OCI-LY7 (cell line): Measurements from ENCODE around the gene CYFIP1. TPM values are rescaled to one million over a fixed set of nuclear protein-coding genes. Genes with fewer than 3 reads are reported as not detected.

Source experiments
- BruUV-seq: library from RNA; stranded (reverse); fragments of 400-500 nt; replicated peaks from 2 replicates; lab custom pipeline; 2021; lab: Mats Ljungman, UMichigan
- CTCF ChIA-PET: fragments of 300-600 bp; sonication (Branson Sonifier 250); formaldehyde crosslinking; loops from one replicate; lab custom pipeline; 2022; ENCODE audit warnings: antibody characterized with exemption; ENCODE audit not compliant: unreplicated experiment; lab: Charles Lee
- POLR2A ChIA-PET: fragments of 300-600 bp; sonication (Branson Sonifier 250); formaldehyde crosslinking; loops from one replicate; lab custom pipeline; 2022; ENCODE audit warnings: antibody characterized with exemption; lab: Charles Lee
- DNase-seq: peaks from one replicate; pipeline ENCODE4 v3.0.0-alpha.2; 2015; ENCODE audit warnings: low spot score
- H2AFZ ChIP-seq: fragments of 200-600 bp; sonication (generic), shearing (Covaris generic); 2 replicates; pipeline ENCODE4 v1.6.1; 2014; ENCODE audit warnings: mild to moderate bottlenecking, antibody characterized with exemption, low read length, moderate library complexity
- H3K27ac ChIP-seq: fragments of 200-600 bp; sonication (generic); 2 replicates; pipeline ENCODE4 v1.5.1; 2014; ENCODE audit warnings: mixed run types, low read depth, mild to moderate bottlenecking, moderate library complexity, low read length, inconsistent platforms; ENCODE audit not compliant: poor library complexity, severe bottlenecking
- H3K36me3 ChIP-seq: fragments of 200-600 bp; sonication (generic); 2 replicates; pipeline ENCODE4 v1.6.1; 2014; ENCODE audit warnings: mild to moderate bottlenecking, antibody characterized with exemption, low read length, moderate library complexity, mixed read lengths; ENCODE audit not compliant: insufficient read depth
- H3K4me1 ChIP-seq: fragments of 200-600 bp; sonication (generic); 2 replicates; pipeline ENCODE4 v1.5.1; 2014; ENCODE audit warnings: mild to moderate bottlenecking, low read length; ENCODE audit not compliant: insufficient read depth, poor library complexity, severe bottlenecking
- H3K4me2 ChIP-seq: fragments of 200-600 bp; sonication (generic); 2 replicates; pipeline ENCODE4 v1.6.1; 2014; ENCODE audit warnings: mild to moderate bottlenecking, low read length
- H3K4me3 ChIP-seq: fragments of 200-600 bp; sonication (generic); 2 replicates; pipeline ENCODE4 v1.5.1; 2014; ENCODE audit warnings: mild to moderate bottlenecking, low read depth, low read length; ENCODE audit not compliant: poor library complexity, severe bottlenecking
- H3K79me2 ChIP-seq: fragments of 200-600 bp; sonication (generic); 2 replicates; pipeline ENCODE4 v1.6.1; 2016; ENCODE audit warnings: low read depth, mild to moderate bottlenecking, low read length, moderate library complexity, mixed read lengths; ENCODE audit not compliant: insufficient read depth
- H3K9me2 ChIP-seq: fragments of 200-600 bp; sonication (generic); 2 replicates; pipeline ENCODE4 v1.6.1; 2016; ENCODE audit warnings: mild to moderate bottlenecking, low read length, mixed read lengths; ENCODE audit not compliant: insufficient read depth
- H3K9me3 ChIP-seq: fragments of 200-600 bp; sonication (generic); 2 replicates; pipeline ENCODE4 v1.6.1; 2014; ENCODE audit warnings: mild to moderate bottlenecking, mixed run types, low read length, mixed read lengths
- H4K20me1 ChIP-seq: fragments of 200-600 bp; sonication (generic); 2 replicates; pipeline ENCODE4 v1.6.1; 2014; ENCODE audit warnings: mild to moderate bottlenecking, antibody characterized with exemption, low read length, moderate library complexity, mixed read lengths; ENCODE audit not compliant: insufficient read depth
- EZH2phosphoT487 ChIP-seq: fragments of 200-600 bp; sonication (generic); IDR thresholded peaks from 2 replicates; pipeline ENCODE4 v1.6.1; 2018; ENCODE audit warnings: low read depth, borderline replicate concordance, mild to moderate bottlenecking, mixed run types, antibody characterized with exemption, low read length, moderate library complexity, mixed read lengths
- intact Hi-C: fragments of 100-400 bp; cut with micrococcal nuclease; formaldehyde crosslinking; loops from one replicate; pipeline ENCODE4 v1.10.0; 2022; ENCODE audit not compliant: unreplicated experiment
- total RNA-seq, 2 experiments: library from RNA; depleted of rRNA in 1 of 2; stranded (reverse); fragments of >200 nt in 1 of 2; shearing (Covaris generic) in 1 of 2; gene quantifications; 2 replicates each; pipeline ENCODE4 v1.2.3, GENCODE V29; 2014 to 2022
- TF ChIP-seq, protein P1 (sequence below): fragments of 200-600 bp; sonication (generic); conservative IDR thresholded peaks from 2 replicates; pipeline ENCODE4 v1.5.1; 2014; ENCODE audit warnings: mild to moderate bottlenecking, antibody characterized with exemption, low read length, moderate library complexity, mixed read lengths

The CYFIP1 gene
- total RNA-seq, 2 experiments from 2014 or later: 0.98 to 1.3 TPM

DNA sequence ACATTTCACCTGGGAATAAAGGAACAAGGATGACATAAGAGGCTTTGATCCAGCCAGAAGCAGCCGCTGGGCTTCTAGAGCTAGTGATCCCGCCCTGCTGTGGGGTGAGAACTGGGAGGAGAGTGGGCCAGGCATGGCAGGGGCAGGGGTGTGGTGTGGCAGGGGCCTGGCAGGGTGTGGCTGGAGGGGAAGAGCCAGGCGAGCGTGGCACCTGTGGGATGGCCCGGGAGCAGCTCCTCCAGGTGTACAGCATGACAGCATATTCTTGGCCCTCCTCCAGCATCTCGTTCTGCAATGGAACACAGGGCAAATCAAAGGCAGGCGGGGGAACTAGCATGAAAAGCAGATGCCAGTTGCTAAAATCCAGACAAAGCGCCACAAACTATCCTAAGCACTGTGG, 35.5 kb downstream of the CYFIP1 start:
- Histone ChIP-seq H2AFZ (no peak overlapping the region), H3K4me2 (no peak overlapping the region), H3K4me1 (no peaks in the 10 kb centered on the region), H3K9me3 (no peaks in the 10 kb centered on the region), H3K27ac (no peak overlapping the region), H3K9me2 (no peaks in the 10 kb centered on the region), H3K4me3 (no peak overlapping the region), H4K20me1 (no peaks in the 10 kb centered on the region), H3K79me2 (no peaks in the 10 kb centered on the region), H3K36me3 (no peaks in the 10 kb centered on the region)
- intact Hi-C loops: loop anchor here (5.0 kb wide), 1 partner anchor 53 kb away; no protein-coding TSS in a partner anchor
- DNase-seq: no peak
- CTCF ChIA-PET: no interaction called here
- POLR2A ChIA-PET: no interaction called here
- TF ChIP-seq, protein P1, sequence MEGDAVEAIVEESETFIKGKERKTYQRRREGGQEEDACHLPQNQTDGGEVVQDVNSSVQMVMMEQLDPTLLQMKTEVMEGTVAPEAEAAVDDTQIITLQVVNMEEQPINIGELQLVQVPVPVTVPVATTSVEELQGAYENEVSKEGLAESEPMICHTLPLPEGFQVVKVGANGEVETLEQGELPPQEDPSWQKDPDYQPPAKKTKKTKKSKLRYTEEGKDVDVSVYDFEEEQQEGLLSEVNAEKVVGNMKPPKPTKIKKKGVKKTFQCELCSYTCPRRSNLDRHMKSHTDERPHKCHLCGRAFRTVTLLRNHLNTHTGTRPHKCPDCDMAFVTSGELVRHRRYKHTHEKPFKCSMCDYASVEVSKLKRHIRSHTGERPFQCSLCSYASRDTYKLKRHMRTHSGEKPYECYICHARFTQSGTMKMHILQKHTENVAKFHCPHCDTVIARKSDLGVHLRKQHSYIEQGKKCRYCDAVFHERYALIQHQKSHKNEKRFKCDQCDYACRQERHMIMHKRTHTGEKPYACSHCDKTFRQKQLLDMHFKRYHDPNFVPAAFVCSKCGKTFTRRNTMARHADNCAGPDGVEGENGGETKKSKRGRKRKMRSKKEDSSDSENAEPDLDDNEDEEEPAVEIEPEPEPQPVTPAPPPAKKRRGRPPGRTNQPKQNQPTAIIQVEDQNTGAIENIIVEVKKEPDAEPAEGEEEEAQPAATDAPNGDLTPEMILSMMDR: no peak
- no peak for TF ChIP-seq EZH2phosphoT487
- no TSS peak for BruUV-seq

DNA sequence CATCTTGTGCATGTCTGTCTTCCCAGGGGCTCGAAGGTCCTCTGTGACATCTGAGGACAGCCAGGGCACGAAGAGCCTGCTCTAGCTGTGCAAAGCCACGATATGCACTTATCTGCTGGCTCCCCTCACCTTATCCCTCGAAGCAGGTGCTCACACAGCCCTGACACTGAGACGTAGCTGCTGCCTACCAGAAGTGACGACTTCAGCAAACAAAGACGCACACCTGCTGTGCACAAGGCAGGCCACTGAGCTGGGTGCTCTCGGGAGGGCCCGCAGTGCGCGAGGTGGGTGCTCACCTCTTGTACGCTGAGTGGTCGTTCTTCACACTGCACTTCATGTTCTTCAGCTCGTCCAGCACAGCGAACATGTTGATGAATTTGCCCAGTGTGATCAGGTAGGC, 37.3 kb downstream of the CYFIP1 start:
- Histone ChIP-seq H3K4me1 (peaks cover 12% of the 10 kb centered on the region), H3K36me3 (no peaks in the 10 kb centered on the region), H2AFZ (no peak overlapping the region), H3K9me3 (no peaks in the 10 kb centered on the region), H3K4me2 (no peak overlapping the region), H4K20me1 (no peaks in the 10 kb centered on the region), H3K79me2 (no peaks in the 10 kb centered on the region), H3K9me2 (no peaks in the 10 kb centered on the region), H3K4me3 (no peak overlapping the region), H3K27ac (no peak overlapping the region)
- intact Hi-C loops: loop anchor here (5.0 kb wide), 1 partner anchor 54 kb away; no protein-coding TSS in a partner anchor
- CTCF ChIA-PET: no interaction called here
- POLR2A ChIA-PET: interaction anchor here (0.5 kb wide), 1 partner anchor 9 kb away, joined by 3 read pairs; no protein-coding TSS in a partner anchor
- no TSS peak for BruUV-seq
- DNase-seq: no peak
- TF ChIP-seq, protein P1: no peak
- no peak for TF ChIP-seq EZH2phosphoT487

DNA sequence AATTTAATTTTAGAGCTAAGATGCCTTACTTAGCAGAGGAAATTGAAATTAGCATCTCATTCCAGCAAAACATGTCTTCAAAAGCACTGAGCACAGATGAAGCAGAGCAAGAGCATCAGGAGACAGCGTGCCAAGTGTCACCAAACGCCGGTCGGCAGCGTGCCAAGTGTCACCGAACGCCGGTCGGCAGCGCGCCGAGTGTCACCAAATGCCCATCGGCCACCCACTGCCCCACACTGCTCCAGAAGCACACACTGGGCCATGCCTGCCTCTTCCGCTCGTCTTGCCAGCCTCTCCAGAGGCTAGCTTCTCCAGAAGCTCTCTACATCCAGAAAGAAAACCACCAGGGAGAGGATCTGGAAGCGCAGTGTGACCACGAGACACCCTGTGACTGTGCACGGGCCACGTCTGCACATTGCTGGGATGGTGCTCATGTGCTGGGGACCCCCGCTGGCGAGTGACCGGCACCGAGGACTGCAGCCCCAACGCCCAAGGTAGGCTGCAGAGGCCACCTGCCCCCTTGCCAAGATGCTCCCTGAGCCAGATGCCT, 37.8 kb downstream of the CYFIP1 start:
- H4K20me1 ChIP-seq: no peaks in the 10 kb centered on the region
- H2AFZ ChIP-seq: no peak overlapping the region
- H3K79me2 ChIP-seq: no peaks in the 10 kb centered on the region
- H3K4me3 ChIP-seq: no peak overlapping the region
- intact Hi-C loops: loop anchor here (5.0 kb wide), 1 partner anchor 55 kb away; no protein-coding TSS in a partner anchor
- TF ChIP-seq, protein P1: no peak
- no peak for TF ChIP-seq EZH2phosphoT487
- no peak overlapping the region for H3K4me2 ChIP-seq
- no peaks in the 10 kb centered on the region for H3K9me3 ChIP-seq
- no peaks in the 10 kb centered on the region for H3K36me3 ChIP-seq
- no peak overlapping the region for H3K27ac ChIP-seq
- DNase-seq: no peak
- no TSS peak for BruUV-seq
- POLR2A ChIA-PET: interaction anchor here (0.5 kb wide), 1 partner anchor 9 kb away, joined by 3 read pairs; no protein-coding TSS in a partner anchor
- H3K4me1 ChIP-seq: peaks cover 17% of the 10 kb centered on the region
- no peaks in the 10 kb centered on the region for H3K9me2 ChIP-seq
- CTCF ChIA-PET: no interaction called here
